NAMALWA (cell line): Measurements from ENCODE around the gene DERL3.
A peak's percentile ranks its signal among the peaks of the same experiment; 100 is the strongest.
"Not testable (repeated sequence)": the region's sequence is repeated elsewhere in the genome, so short reads cannot be mapped to it uniquely, and the experiment has no call there.

ENCODE experiments used
- DNase-seq: peaks from one replicate; pipeline ENCODE4 v3.0.0-alpha.2; 2015; ENCODE audit warnings: low spot score

DERL3 gene

DNA sequence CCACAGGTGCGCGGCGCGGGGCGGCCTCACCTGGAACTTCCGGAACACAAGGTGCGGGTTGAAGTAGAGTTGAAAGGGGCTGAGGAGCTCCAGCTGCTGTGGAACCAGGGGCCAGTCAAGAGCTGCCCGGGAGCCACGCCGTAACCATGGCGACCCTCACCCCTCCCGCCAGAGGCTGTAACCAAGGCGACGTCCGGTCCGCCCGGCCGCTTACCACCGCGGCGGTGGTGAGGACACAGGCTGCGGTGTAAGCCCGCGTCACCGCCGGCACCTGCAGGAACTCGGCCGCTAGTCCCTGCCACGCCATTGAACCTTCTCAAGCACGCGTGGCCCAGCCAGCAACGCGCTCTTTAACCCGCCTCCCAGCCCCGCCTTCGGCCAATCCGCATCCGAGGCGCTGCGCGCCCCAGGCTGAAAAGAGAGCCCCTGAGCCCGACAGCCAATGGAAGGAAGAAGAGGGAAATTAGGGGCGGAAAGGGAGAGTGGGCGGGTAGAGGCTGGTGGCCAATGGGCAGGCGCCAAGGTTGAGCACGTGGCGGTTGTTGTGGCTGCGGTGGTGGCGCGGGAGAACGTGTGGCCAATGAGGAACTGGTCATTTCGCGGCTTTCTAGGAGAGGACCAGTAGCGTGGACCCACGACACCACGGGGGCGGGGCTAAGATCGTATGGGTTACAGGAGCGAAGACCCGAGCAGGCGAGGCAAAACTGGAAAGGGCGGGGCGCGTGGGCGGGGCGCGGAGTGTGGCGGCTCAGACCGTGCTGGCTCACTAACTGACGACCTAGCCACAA, at the start of gene DERL3:
TSS of gene DERL3 (minus strand) at position 326 of the 788 bp plus-strand sequence. CDS start at position 307, 19 bp downstream.
- DNase-seq, result peak; percentile 99

DNA sequence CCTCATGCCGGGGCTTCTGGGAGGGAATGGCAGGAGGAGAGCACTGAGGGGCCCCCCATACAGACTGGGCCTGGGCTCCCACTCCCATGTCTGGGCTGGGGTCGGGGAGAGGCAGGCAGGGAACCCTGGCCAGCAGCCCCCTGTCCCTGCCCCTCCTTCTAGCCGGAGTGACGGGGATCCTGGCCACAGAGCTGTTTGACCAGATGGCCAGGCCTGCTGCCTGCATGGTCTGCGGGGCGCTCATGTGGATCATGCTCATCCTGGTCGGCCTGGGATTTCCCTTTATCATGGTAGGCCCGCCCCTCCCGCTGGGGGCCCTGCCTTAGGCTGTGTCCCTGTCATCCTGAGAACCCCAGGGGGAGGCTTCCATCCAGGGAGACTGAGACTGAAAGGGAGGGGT, 45.3 kb upstream of the DERL3 start:
- DNase-seq, result no peak

DNA sequence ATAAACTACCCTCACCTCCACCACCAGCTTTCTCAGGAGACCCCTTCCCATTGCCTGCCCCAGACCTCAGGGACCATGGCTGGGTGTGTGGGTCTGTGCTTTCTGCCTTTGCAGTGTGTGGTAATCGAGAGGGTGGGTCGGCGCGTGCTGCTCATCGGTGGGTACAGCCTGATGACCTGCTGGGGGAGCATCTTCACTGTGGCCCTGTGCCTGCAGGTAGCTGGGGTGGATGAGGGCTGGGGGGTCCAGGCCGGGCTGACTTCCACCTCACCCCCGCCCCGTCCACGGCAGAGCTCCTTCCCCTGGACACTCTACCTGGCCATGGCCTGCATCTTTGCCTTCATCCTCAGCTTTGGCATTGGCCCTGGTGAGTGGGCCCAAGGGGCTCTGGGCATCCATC, 44.9 kb upstream of the DERL3 start:
- no peak for DNase-seq

DNA sequence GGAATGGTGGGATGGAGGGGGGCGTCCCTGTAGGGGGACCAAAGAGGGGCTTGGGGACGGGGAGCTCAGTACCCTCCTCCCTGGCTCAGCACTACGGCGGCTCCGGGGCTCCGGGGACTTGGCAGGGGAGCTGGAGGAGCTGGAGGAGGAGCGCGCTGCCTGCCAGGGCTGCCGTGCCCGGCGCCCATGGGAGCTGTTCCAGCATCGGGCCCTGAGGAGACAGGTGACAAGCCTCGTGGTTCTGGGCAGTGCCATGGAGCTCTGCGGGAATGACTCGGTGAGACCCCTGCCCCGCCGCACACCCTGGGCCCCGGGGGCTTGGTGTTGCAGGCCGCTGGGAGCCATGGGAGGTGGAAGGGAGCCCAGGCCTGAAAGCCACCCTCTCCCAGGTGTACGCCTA, 43.6 kb upstream of the DERL3 start:
- no peak for DNase-seq

DNA sequence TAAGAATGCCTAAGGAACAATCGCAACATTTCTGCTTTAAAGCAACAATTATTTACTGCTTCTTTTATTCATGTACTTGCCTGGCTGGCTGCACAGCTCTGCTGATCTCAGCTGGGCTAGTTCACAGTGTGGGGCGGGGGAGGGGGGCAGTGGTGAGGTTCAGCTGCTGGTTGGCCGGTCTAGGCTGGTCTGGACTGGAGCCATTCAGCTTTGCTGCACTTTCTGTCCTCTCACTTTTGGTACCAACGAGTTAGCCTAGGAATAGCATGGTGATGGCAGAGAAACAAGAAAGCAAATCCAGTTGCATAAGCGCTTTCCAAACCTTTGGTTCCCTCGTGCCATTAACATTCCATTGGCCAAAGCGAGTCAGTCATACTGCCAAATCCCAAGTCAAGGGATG, 39.4 kb upstream of the DERL3 start:
- no peak for DNase-seq

DNA sequence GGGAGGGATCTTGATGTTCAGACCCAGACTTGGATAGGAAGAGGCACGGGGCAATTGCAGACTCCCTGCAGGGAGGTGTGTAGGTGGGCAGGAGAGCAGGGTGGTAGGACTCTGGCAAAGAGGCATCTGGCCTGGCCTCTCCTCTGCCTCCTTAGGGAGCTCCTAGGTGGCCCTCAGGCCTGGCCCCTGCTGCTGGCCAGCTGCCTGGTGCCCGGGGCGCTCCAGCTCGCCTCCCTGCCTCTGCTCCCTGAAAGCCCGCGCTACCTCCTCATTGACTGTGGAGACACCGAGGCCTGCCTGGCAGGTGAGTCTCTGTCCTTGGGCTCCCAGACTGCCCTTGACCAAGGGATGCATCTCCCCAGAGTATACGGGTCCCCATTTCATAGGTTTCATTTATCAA, 38.8 kb upstream of the DERL3 start:
- DNase-seq, result no peak

DNA sequence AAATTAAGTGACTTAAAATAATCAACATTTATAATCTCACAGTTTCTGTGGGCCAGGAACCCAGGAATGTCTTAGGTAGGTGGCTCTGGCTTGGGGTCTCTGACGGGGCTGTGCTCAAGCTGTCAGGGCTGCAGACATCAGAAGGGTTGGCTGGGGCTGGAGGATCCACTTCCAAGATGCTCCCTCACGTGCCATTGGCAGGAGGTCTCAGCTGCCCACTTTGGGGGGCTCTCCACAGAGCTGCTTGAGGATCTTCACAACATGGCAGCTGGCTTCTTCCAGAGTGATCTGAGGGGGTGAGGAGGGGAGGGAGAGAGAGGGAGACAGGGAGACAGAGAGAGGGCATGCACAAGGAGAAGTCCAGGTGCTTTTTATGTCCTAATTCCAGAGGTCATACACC, 37.0 kb upstream of the DERL3 start:
- no peak for DNase-seq

DNA sequence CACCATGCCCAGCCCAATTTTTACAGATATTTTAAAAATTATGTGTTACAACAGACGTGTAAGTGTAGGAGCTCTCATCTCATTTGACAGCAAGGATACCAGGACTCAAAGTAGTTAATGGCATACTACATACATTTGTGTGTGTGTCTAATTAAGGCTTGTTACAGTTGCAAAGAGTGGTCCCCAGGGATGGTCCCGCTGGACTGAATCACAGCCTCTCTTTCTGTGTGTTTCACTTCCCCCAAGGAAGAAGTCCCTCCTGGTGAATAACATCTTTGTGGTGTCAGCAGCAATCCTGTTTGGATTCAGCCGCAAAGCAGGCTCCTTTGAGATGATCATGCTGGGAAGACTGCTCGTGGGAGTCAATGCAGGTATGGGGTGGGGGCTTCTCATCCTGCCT, 36.1 kb upstream of the DERL3 start:
- DNase-seq, result no peak

DNA sequence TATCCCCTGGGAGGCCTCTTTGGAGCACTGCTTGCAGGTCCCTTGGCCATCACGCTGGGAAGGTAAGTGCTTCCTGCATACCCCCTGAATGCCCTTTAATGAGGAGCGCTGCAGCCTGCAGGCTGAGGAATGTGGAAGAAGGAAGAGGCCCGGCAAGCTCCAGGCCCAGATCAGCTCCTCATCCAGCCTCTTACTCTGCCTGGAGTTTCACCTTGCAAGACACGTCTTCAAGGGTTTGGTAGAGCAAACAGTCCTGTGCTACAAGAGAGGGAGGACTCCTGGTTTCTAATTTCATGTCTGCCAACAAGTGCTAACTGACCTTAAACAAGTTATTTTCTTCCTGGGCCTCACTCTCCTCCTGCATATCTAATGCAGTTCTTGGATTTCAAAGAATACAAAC, 29.8 kb upstream of the DERL3 start:
- no peak for DNase-seq

DNA sequence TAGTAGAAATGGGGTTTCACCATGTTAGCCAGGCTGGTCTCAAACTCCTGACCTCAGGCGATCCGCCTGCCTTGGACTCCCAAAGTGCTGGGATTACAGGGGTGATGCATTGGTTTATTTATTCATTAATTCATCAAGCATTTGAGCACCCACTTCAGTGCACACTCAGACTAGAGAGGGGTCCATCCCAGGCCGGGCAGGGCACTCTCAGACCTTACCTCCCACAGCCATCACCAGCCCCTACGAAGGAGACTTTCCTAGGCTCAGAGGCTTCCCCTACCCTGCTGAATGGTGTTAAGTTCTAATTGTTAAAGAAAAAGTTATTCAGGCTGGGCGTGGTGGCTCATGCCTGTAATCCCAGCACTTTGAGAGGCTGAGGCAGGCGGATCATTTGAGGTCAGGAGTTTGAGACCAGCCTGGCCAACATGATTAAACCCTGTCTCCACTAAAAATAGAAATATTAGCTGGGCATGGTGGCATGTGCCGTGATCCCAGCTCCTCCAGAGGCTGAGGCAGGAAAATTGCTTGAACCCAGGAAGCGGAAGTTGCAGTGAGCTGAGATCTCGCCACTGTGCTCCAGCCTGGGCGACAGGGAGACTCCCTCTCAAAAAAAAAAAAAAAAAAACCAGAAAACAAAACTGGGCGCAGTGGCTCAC, 25.8 kb upstream of the DERL3 start:
- DNase-seq, result not testable (repeated sequence)

DNA sequence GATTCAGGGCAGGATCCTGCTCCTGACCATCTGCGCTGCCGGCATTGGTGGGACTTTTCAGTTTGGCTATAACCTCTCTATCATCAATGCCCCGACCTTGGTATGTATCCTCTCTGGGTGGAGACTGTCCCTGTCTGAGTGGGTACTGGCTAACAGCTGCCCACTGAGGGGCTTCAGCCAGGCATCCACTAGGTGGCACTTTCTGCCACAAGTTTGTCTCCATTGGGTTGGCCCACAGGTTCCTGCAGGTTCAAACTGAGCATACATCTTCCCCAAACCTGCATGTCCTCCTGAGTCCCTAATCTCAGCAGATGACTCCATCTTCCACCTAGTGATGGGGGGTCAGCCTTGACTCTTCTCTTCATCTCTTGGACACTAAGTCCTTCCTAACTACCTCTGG, 23.3 kb upstream of the DERL3 start:
- peak; percentile 73 for DNase-seq

DNA sequence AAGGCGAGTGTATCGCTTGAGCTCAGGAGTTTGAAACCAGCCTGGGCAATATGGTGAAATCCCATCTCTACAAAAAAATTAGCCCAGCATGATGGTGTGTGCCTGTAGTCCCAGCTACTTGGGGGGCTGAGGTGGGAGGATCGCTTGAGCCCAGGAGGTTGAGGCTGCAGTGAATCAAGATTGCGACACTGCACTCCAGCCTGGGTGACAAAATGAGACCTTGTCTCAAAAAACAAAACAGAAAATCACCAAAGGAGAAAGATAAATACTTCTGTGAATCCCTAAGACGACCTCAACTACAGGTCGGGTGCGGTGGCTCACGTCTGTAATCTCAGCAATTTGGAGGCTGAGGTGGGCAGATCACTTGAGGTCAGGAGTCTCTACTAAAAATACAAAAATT, 21.4 kb upstream of the DERL3 start:
- DNase-seq, result not testable (repeated sequence)

DNA sequence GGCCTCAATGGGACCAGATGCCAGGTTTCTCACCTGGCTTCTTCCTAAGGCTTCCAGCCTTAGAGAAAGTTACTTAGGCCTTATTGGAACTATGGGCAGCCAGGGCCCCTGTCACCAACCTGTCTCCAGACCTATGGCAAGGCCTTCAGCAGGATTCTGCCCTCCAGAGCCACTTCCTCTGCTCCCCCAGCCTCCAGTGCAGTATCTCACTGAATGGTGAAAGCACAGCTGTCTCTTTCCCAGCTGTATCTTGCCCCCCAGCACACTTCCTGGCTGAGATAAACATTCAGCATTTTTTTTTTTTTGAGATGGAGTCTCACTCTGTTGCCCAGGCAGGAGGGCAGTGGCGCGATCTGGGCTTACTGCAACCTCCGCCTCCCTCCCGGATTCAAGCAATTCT, 20.4 kb upstream of the DERL3 start:
- no peak for DNase-seq

DNA sequence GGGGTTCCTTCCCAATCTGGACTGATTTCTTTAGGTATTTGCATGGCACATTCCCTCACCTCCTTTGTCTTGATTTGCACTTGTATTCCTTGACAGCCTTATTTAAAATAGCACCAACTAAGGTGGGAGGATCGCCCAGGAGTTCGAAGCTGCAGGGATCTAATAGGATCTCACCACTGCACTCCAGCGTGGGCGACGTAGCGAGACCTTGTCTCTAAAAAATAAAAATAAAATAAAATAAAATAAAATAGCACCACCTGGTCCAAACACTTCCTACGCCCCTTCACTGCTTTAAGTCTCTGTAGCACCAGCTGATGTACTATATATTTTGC, 19.6 kb upstream of the DERL3 start:
- no peak for DNase-seq

DNA sequence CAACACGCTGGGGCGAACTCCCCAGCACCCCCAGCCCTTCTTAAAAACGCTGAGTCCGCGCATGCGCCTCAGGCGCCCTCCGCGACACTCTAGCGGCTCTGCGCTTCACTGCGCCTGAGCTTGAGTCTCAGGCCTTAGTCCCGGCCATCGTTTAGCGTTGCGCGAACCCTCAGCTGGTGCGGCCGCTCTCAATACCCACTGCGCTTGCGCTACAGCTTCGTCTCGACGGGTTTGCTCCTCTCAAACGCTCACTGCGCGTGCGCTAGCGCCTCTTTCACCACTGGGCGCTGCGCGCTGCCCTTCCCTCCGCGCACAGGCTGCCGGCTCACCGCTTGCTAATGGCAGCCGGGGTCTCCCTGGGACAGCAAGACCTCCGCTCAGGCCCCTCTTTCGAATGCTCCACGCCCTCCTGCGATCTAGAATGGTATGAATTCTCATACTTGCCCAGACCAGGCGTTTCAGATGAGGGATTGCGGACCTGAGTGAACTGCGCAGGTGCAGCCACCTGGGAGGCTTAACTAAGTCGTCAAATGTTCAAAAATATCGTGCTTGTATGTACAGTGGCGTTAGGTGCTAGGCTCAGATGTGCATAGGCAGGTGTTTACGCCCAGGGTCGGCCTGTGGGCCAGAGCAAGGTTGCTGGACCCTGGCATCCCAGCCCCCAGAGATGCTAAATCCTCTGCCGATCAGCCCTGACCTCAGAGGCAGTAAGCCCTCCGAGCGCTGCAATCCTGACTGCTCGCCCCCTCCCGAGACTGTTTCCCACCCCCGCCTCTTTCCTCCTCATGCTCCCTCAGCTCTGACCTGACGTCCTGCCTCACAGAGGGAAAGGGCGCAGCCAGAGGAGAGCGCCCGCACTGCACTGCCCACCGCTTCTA, 19.0 kb upstream of the DERL3 start, which contains the start of gene SLC2A11:
TSS of gene SLC2A11 (plus strand) at position 270 of the 878 bp plus-strand sequence. CDS start at position 395, 125 bp downstream.
- peak; percentile 99 for DNase-seq

DNA sequence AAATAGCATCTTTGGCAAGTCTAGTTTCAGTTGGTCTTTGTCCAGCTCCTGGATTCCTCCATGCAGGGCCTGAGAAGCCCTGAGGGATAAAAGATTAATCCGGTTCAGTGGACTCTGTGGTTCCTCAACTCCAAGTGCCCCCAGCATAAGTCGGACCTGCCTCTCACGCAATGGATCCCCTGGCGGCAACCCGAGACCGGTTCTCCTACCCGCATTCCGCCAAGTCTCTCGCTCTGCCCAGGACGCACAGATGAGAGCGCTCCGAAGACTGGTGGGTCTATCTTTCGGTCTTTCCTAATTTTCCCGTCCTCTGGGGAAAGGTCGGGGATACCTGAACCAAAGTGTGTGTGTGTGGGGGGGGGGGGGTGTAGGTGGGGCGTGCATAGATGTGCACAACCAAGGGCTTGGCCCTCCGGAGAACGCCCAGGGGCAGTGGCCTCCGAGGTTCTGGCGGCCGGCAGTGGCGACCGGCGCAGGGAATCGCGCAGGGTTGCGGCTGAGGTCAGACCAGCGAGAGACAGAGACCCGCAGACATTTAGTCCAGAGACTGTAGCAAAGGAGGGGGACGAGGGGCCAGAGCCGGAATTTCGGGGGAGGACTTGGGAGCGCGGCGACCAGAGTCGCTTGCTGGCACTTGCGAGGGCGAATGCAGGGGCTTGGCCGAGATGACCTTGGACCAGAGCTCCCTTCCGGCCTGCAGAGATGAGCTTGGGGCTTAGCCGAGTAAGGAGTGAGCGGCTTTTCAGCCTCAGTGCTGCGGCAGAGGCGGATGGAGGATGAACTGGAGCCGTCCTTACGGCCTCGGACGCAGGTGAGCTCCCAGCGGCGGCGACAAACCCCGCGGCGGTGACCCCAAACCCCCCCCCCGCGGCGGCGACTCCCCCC, 18.2 kb upstream of the DERL3 start:
- DNase-seq, result peak; percentile 48

DNA sequence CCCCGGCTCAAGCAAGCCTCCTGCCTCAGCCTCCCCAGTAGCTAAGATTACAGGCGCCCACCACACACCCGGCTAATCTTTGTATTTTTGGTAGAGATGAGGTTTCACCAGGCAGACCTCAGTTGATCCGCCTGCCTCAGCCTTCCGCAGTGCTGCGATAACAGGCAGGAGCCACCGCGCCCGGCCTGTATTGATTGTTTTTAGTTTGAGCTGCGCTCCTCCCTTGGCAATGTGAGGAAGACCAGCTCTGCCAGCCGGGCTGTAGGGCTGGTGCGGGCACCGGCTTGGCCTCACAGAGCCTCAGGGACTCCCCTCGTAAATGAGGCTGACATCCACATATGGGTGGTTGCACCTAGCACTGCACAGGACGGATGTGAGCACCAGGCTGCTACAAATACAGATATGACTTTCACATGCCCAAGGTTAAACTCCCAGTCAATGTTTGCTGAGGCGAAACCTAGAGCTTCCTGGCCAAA, 11.4 kb upstream of the DERL3 start:
- no peak for DNase-seq

DNA sequence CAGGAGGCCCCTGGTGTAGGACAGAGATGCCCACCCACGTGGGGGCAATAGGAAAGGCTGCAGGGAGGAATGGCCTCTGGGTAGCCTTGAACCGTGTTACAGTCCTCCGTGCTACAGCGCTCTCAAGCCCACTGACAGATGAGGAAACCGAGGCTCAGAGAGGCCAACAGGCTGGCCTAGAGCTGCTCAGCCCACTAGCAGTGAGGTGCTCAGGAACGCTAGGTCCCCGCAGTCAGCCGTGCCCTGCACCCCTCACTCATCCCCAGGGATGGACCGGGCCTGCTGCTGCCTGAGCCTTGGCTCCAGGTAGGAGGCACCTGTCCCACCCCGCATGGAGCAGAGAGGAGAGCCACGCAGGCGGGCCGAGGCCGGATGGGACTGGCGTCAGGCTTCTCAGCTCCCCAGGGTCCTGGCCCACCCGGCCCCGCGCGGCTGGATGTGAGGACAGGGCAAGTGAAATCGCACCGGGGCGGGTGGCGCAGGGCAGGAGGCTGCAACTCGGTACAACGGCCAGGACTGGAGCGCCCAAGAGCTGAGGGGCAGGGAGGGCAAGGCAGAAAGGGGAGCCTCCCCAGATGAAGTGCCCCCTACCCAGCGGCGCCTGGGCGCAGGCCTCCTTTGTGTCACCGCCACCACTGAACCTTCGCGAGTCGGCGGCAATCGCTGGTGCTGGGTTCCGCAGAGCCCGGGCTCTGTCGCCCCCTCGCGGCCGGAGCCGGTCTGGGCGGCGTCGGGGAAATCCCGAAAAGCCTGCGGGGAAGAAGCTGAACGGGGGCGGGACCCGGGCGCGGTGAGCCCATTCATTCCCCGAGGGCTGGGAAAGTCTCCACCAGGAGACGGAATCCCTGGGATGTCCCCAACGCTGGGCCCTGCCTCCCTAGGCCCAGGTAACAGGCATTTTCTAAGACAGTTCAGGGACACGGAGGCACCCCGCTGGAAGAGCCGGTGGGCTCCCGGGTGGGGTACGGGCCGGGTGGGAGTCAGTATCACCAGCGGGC, 10.5 kb upstream of the DERL3 start:
- DNase-seq, result peak; percentile 84

DNA sequence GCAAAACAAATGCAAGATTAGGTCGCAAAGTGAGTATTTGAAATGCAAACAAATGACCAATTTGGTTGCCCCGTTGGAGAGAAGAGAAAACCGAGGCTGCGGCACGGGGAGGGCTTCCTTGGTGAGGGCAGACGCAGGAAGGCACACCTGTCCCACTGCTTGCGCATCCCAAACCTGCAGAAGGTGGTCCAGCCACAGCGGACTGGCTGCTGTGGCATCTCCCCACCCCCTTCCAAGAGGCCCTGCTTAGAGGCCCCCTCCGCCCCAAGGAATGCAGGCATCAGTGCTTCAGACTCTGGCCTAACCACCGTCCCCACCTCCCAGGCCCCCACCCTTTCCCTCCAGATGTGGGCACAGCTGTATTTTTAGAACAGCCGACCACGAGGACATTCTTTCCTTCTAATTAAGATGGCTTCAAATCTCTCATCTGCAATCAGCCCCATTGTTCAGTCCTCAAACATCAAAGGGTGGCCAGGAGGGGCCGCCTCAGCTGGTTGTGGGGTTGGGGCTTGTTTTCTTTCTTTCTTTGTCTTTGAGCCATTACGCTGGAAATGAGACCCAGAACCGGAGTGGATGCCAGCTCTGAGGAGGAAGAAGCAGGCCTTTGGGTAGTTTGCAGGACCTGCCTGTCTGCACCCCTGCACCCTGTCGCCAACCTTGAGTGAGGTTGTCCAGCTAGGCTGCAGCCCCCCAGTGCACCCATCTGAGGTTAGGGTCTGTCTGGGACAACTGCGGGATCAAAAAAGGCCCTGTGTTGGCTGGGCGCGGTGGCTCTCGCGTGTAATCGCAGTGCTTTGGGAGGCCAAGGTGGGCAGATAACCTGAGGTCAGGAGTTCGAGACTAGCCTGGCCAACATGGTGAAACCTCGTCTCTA, 9.4 kb upstream of the DERL3 start:
- DNase-seq, result peak; percentile 74
